H9 (cell line): ENCODE results near the gene BOD1L1. TPM values are rescaled to one million over a fixed set of nuclear protein-coding genes. Genes with fewer than 3 reads are reported as not detected.

ENCODE experiments used
- DNase-seq: peaks from one replicate; pipeline ENCODE4 v3.0.0-alpha.2; 2017
- H2AFZ ChIP-seq: one replicate; pipeline ENCODE4 v1.6.1; 2013; ENCODE audit warnings: mild to moderate bottlenecking, low read length, control low read depth, moderate library complexity
- H2AK5ac ChIP-seq: 2 replicates; pipeline ENCODE4 v1.6.1; 2013; ENCODE audit warnings: low read length, control low read depth, mixed read lengths; ENCODE audit not compliant: insufficient read length
- H2BK120ac ChIP-seq: one replicate; pipeline ENCODE4 v1.6.1; 2013; ENCODE audit warnings: low read depth, mild to moderate bottlenecking, low read length, control low read depth, inconsistent platforms; ENCODE audit not compliant: poor library complexity, severe bottlenecking
- H2BK12ac ChIP-seq: 2 replicates; pipeline ENCODE4 v1.6.1; 2013; ENCODE audit warnings: low read length, control low read depth, mixed read lengths, low read depth; ENCODE audit not compliant: insufficient read length
- H2BK15ac ChIP-seq: 2 replicates; pipeline ENCODE4 v1.6.1; 2013; ENCODE audit warnings: low read depth, low read length, control low read depth
- H2BK20ac ChIP-seq: one replicate; pipeline ENCODE4 v1.6.1; 2013; ENCODE audit warnings: low read depth, mild to moderate bottlenecking, low read length, control low read depth, inconsistent platforms; ENCODE audit not compliant: poor library complexity, severe bottlenecking
- H2BK5ac ChIP-seq: 2 replicates; pipeline ENCODE4 v1.6.1; 2013; ENCODE audit warnings: low read length, control low read depth, mixed read lengths; ENCODE audit not compliant: insufficient read length
- H3K14ac ChIP-seq: 2 replicates; pipeline ENCODE4 v1.6.1; 2013; ENCODE audit warnings: low read length, control low read depth; ENCODE audit not compliant: insufficient read depth
- H3K18ac ChIP-seq: 2 replicates; pipeline ENCODE4 v1.6.1; 2013; ENCODE audit warnings: low read depth, mild to moderate bottlenecking, mixed read lengths, low read length, control low read depth; ENCODE audit not compliant: insufficient read length
- H3K23ac ChIP-seq: 2 replicates; pipeline ENCODE4 v1.6.1; 2013; ENCODE audit warnings: low read length, control low read depth, mixed read lengths, low read depth; ENCODE audit not compliant: insufficient read length
- H3K23me2 ChIP-seq: 2 replicates; pipeline ENCODE4 v1.6.1; 2013; ENCODE audit warnings: low read depth, mild to moderate bottlenecking, mixed read lengths, low read length, control low read depth; ENCODE audit not compliant: insufficient read length, poor library complexity, severe bottlenecking
- H3K27ac ChIP-seq: 2 replicates; pipeline ENCODE4 v1.5.1; 2013; ENCODE audit warnings: low read length, control low read depth, mixed read lengths, low read depth; ENCODE audit not compliant: insufficient read length
- H3K27me3 ChIP-seq: 2 replicates; pipeline ENCODE4 v1.6.1; 2013; ENCODE audit warnings: low read length, control low read depth, inconsistent platforms; ENCODE audit not compliant: insufficient read depth
- H3K4ac ChIP-seq: 2 replicates; pipeline ENCODE4 v1.6.1; 2013; ENCODE audit warnings: low read depth, mild to moderate bottlenecking, control low read depth, inconsistent platforms, low read length, moderate library complexity
- H3K4me1 ChIP-seq: 2 replicates; pipeline ENCODE4 v1.6.1; 2013; ENCODE audit warnings: low read length, control low read depth, inconsistent platforms; ENCODE audit not compliant: insufficient read depth
- H3K4me2 ChIP-seq: 2 replicates; pipeline ENCODE4 v1.6.1; 2013; ENCODE audit warnings: low read length, control low read depth, mixed read lengths; ENCODE audit not compliant: insufficient read length, insufficient read depth
- H3K56ac ChIP-seq: 2 replicates; pipeline ENCODE4 v1.6.1; 2013; ENCODE audit warnings: low read depth, mild to moderate bottlenecking, mixed read lengths, low read length, control low read depth; ENCODE audit not compliant: insufficient read length
- H3K79me1 ChIP-seq: 2 replicates; pipeline ENCODE4 v1.6.1; 2013; ENCODE audit warnings: low read depth, mild to moderate bottlenecking, moderate library complexity, low read length, control low read depth, inconsistent platforms; ENCODE audit not compliant: insufficient read depth, poor library complexity, severe bottlenecking
- H3K79me2 ChIP-seq: 2 replicates; pipeline ENCODE4 v1.6.1; 2013; ENCODE audit warnings: low read length, control low read depth, inconsistent platforms; ENCODE audit not compliant: insufficient read depth
- H3K9ac ChIP-seq: 2 replicates; pipeline ENCODE4 v1.6.1; 2013; ENCODE audit warnings: low read length, control low read depth, mixed read lengths; ENCODE audit not compliant: insufficient read length; ENCODE audit errors: extremely low read depth
- H3K9me3 ChIP-seq: one replicate; pipeline ENCODE4 v1.6.1; 2013; ENCODE audit warnings: low read depth, low read length, inconsistent platforms; ENCODE audit not compliant: control insufficient read depth
- H3T11ph ChIP-seq: one replicate; pipeline ENCODE4 v1.6.1; 2013; ENCODE audit warnings: mild to moderate bottlenecking, low read length, control low read depth, inconsistent platforms
- H4K20me1 ChIP-seq: one replicate; pipeline ENCODE4 v1.6.1; 2013; ENCODE audit not compliant: control insufficient read depth, insufficient read length, insufficient read depth
- H4K5ac ChIP-seq: 2 replicates; pipeline ENCODE4 v1.6.1; 2013; ENCODE audit warnings: low read depth, mild to moderate bottlenecking, mixed read lengths, low read length, control low read depth; ENCODE audit not compliant: insufficient read length
- H4K8ac ChIP-seq: replicated peaks from 2 replicates; pipeline ENCODE4 v1.6.1; 2013; ENCODE audit warnings: low read length, control low read depth, mixed read lengths, low read depth; ENCODE audit not compliant: insufficient read length
- H4K91ac ChIP-seq: 2 replicates; pipeline ENCODE4 v1.6.1; 2013; ENCODE audit warnings: low read depth, mild to moderate bottlenecking, moderate library complexity, mixed read lengths, low read length, control low read depth; ENCODE audit not compliant: insufficient read length
- H3K27ac Mint-ChIP-seq, 3 experiments: 2 replicates in 2 of 3; 3 replicates in 1 of 3; pipeline ENCODE4 v1.8.0; 2020 to 2021; ENCODE audit warnings: mixed read lengths in 3 of 3, mild to moderate bottlenecking in 1 of 3, moderate library complexity in 1 of 3
- H3K27me3 Mint-ChIP-seq: 2 replicates; pipeline ENCODE4 v1.8.0; 2021; ENCODE audit warnings: low read depth, mild to moderate bottlenecking, moderate library complexity, mixed read lengths
- H3K36me3 Mint-ChIP-seq, 3 experiments: 2 replicates in 2 of 3; 3 replicates in 1 of 3; pipeline ENCODE4 v1.8.0; 2020 to 2021; ENCODE audit warnings: low read depth in 3 of 3, mixed read lengths in 3 of 3; ENCODE audit not compliant: insufficient read depth in 1 of 3
- H3K4me1 Mint-ChIP-seq, 2 experiments: 2 replicates each; pipeline ENCODE4 v1.8.0; 2020; ENCODE audit warnings: mixed read lengths in 2 of 2
- H3K4me3 Mint-ChIP-seq, 2 experiments: 2 replicates in 1 of 2; 3 replicates in 1 of 2; pipeline ENCODE4 v1.8.0; 2020 to 2021; ENCODE audit warnings: mild to moderate bottlenecking in 2 of 2, mixed read lengths in 2 of 2, moderate library complexity in 1 of 2
- H3K9me3 Mint-ChIP-seq, 2 experiments: 2 replicates in 1 of 2; 3 replicates in 1 of 2; pipeline ENCODE4 v1.8.0; 2020; ENCODE audit warnings: mild to moderate bottlenecking in 2 of 2, mixed read lengths in 2 of 2, moderate library complexity in 1 of 2
- WGBS: extraction: QIAGEN DNeasy Blood & Tissue Kit; methylation state at CpG from one replicate; pipeline ENCODE4 v1.1.7; 2013; ENCODE audit warnings: missing lambda C conversion rate, low lambda C conversion rate, mixed read lengths; ENCODE audit not compliant: insufficient read length; ENCODE audit errors: extremely low coverage; 5-methylcytosine and 5-hydroxymethylcytosine counted together
- total RNA-seq: library from RNA; stranded (reverse); gene quantifications from 2 replicates; pipeline ENCODE4 v1.2.1, GENCODE V29; 2021
- TF ChIP-seq, protein P1 (sequence below): fragments of 200-600 bp; sonication (generic); conservative IDR thresholded peaks from 3 replicates; pipeline ENCODE4 v1.8.0; 2021; ENCODE audit warnings: antibody characterized with exemption, mild to moderate bottlenecking

The BOD1L1 gene
- total RNA-seq, 1 experiment from 2014 or later, result 37.8 TPM

DNA sequence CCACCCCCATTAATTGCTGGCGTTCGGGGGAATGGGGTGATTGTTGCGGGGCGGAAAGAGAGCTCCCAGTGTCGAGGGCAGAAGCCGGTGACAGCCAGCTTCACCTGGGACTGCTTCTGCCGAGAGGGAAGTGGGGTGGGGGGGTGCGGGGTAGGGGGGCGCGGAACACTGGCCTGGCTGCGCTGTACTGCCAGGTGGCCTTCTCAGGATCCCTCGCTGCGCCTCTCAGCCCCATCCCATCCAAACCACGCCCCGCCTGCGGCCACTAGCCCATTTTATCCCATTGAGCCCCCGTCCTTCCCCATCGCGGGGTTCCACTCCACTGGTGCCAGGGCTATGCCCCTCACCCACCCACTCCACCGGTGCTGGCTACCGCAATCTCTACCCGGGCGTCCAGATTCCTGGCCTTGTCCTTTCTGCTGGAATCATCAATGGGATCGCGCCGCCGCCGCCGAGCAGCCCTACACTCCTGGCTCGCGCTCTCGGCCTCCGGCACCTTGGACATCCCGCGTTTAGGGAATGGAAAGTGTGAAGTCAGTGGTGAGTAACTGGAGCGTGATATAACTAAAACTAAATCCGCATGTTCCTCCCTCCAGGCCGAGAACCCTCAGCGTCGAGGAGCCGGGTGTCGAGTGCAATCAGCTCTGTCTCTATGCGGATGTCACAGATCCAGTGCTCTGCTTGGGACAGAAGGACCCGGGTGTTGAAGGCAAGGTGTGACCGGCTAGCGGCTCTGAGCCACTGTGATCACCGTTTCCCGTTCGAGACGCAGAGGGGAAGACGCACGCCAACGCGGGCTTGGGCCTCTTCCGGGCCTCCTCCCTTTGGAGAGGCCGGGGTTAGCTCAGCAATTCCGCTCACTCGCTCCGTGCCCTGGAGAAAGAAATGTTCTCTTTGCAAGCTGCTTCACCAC, 103.7 kb downstream of the BOD1L1 start:
- H3K4me2 ChIP-seq, result peak overlapping the region; percentile 79
- H2BK5ac ChIP-seq, result no peak overlapping the region
- H2BK20ac ChIP-seq, result no peak overlapping the region
- no peak overlapping the region for H2AFZ ChIP-seq
- H4K20me1 ChIP-seq, result no peaks in the 10 kb centered on the region
- no peak overlapping the region for H3K27ac ChIP-seq
- no CpG with 5 or more reads among the region's 59 CpGs for WGBS
- H3K27me3 Mint-ChIP-seq, result peaks cover 79% of the 10 kb centered on the region
- peaks cover 7% of the 10 kb centered on the region for H3K23me2 ChIP-seq
- H3K4me3 Mint-ChIP-seq, result peak overlapping the region in 1 of 2 experiments; percentile 68; a peak in 3 of 5 replicates
- no peak overlapping the region for H3K4ac ChIP-seq
- no peak overlapping the region for H3T11ph ChIP-seq
- no peaks in the 10 kb centered on the region; the same call in 1 of the 2 replicates for H3K4me1 ChIP-seq
- TF ChIP-seq, protein P1, sequence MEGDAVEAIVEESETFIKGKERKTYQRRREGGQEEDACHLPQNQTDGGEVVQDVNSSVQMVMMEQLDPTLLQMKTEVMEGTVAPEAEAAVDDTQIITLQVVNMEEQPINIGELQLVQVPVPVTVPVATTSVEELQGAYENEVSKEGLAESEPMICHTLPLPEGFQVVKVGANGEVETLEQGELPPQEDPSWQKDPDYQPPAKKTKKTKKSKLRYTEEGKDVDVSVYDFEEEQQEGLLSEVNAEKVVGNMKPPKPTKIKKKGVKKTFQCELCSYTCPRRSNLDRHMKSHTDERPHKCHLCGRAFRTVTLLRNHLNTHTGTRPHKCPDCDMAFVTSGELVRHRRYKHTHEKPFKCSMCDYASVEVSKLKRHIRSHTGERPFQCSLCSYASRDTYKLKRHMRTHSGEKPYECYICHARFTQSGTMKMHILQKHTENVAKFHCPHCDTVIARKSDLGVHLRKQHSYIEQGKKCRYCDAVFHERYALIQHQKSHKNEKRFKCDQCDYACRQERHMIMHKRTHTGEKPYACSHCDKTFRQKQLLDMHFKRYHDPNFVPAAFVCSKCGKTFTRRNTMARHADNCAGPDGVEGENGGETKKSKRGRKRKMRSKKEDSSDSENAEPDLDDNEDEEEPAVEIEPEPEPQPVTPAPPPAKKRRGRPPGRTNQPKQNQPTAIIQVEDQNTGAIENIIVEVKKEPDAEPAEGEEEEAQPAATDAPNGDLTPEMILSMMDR, result no peak
- no peak overlapping the region for H2AK5ac ChIP-seq
- DNase-seq, result no peak
- H3K9me3 ChIP-seq, result peaks cover 8% of the 10 kb centered on the region
- no peaks in the 10 kb centered on the region for H3K79me1 ChIP-seq
- peaks cover 75% of the 10 kb centered on the region for H3K27me3 ChIP-seq
- H3K36me3 Mint-ChIP-seq, result peaks cover 11 to 13% (median 12%) of the 10 kb centered on the region in 3 experiments
- no peak overlapping the region for H2BK12ac ChIP-seq
- no peak overlapping the region for H4K5ac ChIP-seq
- peaks cover 10 to 15% of the 10 kb centered on the region in 2 experiments for H3K9me3 Mint-ChIP-seq
- no peak overlapping the region for H4K8ac ChIP-seq
- no peak overlapping the region for H3K23ac ChIP-seq
- H3K9ac ChIP-seq, result no peak overlapping the region
- no peak overlapping the region for H2BK15ac ChIP-seq
- H3K14ac ChIP-seq, result no peak overlapping the region
- peaks cover 22 to 26% of the 10 kb centered on the region in 2 experiments for H3K4me1 Mint-ChIP-seq
- no peak overlapping the region for H3K18ac ChIP-seq
- no peak overlapping the region for H4K91ac ChIP-seq
- no peak overlapping the region for H2BK120ac ChIP-seq
- H3K56ac ChIP-seq, result no peak overlapping the region
- H3K79me2 ChIP-seq, result no peaks in the 10 kb centered on the region
- H3K27ac Mint-ChIP-seq, result no peak overlapping the region
